Measurements from ENCODE around the gene PCCA.

DNA sequence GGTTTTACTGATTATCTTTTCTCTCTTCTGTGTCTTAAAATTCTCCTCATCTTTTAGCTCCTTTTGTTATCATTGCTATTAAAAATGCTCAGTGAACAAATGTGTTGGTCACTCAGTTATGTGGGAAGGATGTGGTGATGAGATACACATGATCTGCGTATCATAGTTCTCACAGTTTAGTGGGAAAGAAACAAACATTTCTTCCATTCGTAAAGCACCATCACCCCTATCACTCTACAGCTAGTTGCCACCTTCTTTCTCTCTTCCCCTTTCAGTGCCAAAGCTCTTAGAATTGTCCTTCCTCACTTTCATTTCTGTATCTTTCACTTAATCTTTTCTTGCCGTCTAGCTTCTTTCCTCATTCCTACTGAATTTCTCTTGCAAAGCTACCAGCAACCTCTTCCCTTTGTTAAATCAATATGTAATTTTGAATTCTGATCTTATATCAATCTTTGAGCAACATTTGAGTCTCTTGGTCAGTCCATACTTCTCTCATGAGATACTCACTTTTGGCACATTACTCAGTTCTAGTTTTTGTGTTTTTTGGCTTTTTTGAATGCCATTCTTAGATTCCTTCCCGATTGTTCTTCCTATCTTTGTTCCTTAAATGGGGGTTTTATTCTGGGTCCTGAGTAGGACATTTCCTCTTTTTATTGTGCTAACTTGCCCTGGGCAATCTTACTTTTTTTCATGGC, 122.3 kb downstream of the PCCA start:
- TF ChIP-seq, protein P1, sequence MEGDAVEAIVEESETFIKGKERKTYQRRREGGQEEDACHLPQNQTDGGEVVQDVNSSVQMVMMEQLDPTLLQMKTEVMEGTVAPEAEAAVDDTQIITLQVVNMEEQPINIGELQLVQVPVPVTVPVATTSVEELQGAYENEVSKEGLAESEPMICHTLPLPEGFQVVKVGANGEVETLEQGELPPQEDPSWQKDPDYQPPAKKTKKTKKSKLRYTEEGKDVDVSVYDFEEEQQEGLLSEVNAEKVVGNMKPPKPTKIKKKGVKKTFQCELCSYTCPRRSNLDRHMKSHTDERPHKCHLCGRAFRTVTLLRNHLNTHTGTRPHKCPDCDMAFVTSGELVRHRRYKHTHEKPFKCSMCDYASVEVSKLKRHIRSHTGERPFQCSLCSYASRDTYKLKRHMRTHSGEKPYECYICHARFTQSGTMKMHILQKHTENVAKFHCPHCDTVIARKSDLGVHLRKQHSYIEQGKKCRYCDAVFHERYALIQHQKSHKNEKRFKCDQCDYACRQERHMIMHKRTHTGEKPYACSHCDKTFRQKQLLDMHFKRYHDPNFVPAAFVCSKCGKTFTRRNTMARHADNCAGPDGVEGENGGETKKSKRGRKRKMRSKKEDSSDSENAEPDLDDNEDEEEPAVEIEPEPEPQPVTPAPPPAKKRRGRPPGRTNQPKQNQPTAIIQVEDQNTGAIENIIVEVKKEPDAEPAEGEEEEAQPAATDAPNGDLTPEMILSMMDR (conservative IDR thresholded peaks at IDR 0.05) = no peak
- no peak for TF ChIP-seq ZFX (IDR thresholded peaks at IDR 0.05)
